GM23248 (cell line): ENCODE results near the gene GPNMB. TPM values are rescaled to one million over a fixed set of nuclear protein-coding genes. Genes with fewer than 3 reads are reported as not detected.

ENCODE experiments used
- DNase-seq: peaks from one replicate; pipeline ENCODE4 v3.0.0-alpha.2; 2015
- H2AFZ ChIP-seq: fragments of 200-600 bp; sonication (generic); 2 replicates; pipeline ENCODE4 v1.6.1; 2016; ENCODE audit warnings: antibody characterized with exemption
- H3F3A ChIP-seq: fragments of 200-600 bp; sonication (generic); 2 replicates; pipeline ENCODE4 v1.6.1; 2016; ENCODE audit warnings: mild to moderate bottlenecking, antibody characterized with exemption, mixed run types; ENCODE audit not compliant: insufficient read depth
- H3K27ac ChIP-seq: fragments of 200-600 bp; sonication (generic); 2 replicates; pipeline ENCODE4 v1.5.1; 2016; ENCODE audit warnings: mild to moderate bottlenecking
- H3K27me3 ChIP-seq: fragments of 200-600 bp; sonication (generic); replicated peaks from 2 replicates; pipeline ENCODE4 v1.6.1; 2016; ENCODE audit warnings: mild to moderate bottlenecking; ENCODE audit not compliant: insufficient read depth
- H3K36me3 ChIP-seq: fragments of 200-600 bp; sonication (generic); 2 replicates; pipeline ENCODE4 v1.6.1; 2016; ENCODE audit warnings: low read depth, mild to moderate bottlenecking
- H3K4me1 ChIP-seq: fragments of 200-600 bp; sonication (generic); 2 replicates; pipeline ENCODE4 v1.6.1; 2016; ENCODE audit warnings: mild to moderate bottlenecking; ENCODE audit not compliant: insufficient read depth
- H3K4me2 ChIP-seq: fragments of 200-600 bp; sonication (generic); one replicate; pipeline ENCODE4 v1.6.1; 2016; ENCODE audit warnings: mild to moderate bottlenecking; ENCODE audit not compliant: unreplicated experiment
- H3K4me3 ChIP-seq: fragments of 200-600 bp; sonication (generic); 2 replicates; pipeline ENCODE4 v1.5.1; 2016; ENCODE audit warnings: mild to moderate bottlenecking
- H3K79me2 ChIP-seq: fragments of 200-600 bp; sonication (generic); 2 replicates; pipeline ENCODE4 v1.6.1; 2016; ENCODE audit warnings: mild to moderate bottlenecking; ENCODE audit not compliant: insufficient read depth
- H3K9ac ChIP-seq: fragments of 200-600 bp; sonication (generic); 2 replicates; pipeline ENCODE4 v1.6.1; 2016; ENCODE audit warnings: mild to moderate bottlenecking
- H3K9me2 ChIP-seq: fragments of 200-600 bp; sonication (generic); 2 replicates; pipeline ENCODE4 v1.6.1; 2016; ENCODE audit warnings: mixed run types, mild to moderate bottlenecking, moderate library complexity; ENCODE audit not compliant: insufficient read depth
- H3K9me3 ChIP-seq: fragments of 200-600 bp; sonication (generic); one replicate; pipeline ENCODE4 v1.6.1; 2017; ENCODE audit warnings: low read depth
- H4K20me1 ChIP-seq: fragments of 200-600 bp; sonication (generic); 2 replicates; pipeline ENCODE4 v1.6.0; 2016; ENCODE audit not compliant: insufficient read depth
- EZH2 ChIP-seq: fragments of 200-600 bp; sonication (generic); IDR thresholded peaks from 2 replicates; pipeline ENCODE4 v1.6.1; 2018; ENCODE audit warnings: antibody characterized with exemption, mild to moderate bottlenecking; ENCODE audit not compliant: insufficient read depth, poor library complexity, severe bottlenecking
- EZH2phosphoT487 ChIP-seq: fragments of 200-600 bp; sonication (generic); IDR thresholded peaks from 2 replicates; pipeline ENCODE4 v1.6.1; 2018; ENCODE audit warnings: antibody characterized with exemption, moderate library complexity, mild to moderate bottlenecking, low read depth; ENCODE audit not compliant: insufficient read depth
- WGBS, 2 experiments: methylation state at CpG; one replicate each; pipeline ENCODE4 v1.1.6; 2015 to 2017; ENCODE audit warnings: low lambda C conversion rate in 2 of 2, low coverage in 1 of 2; ENCODE audit errors: missing lambda C conversion rate in 2 of 2; 5-methylcytosine and 5-hydroxymethylcytosine counted together
- in situ Hi-C: fragments of 300-500 bp; cut with MboI; formaldehyde crosslinking; loops from 2 replicates; pipeline ENCODE4 v1.15.0; 2020
- polyA plus RNA-seq: library from polyadenylated mRNA; unstranded; fragments of >200 nt; fragmentation: Nextera tagmentation; extraction: Ambion mirVana; gene quantifications from 2 replicates; pipeline ENCODE4 v1.2.1, GENCODE V29; 2016
- total RNA-seq: library from RNA; depleted of rRNA; stranded (reverse); fragments of >200 nt; shearing (Covaris generic); gene quantifications from 2 replicates; pipeline ENCODE4 v1.2.3, GENCODE V29; 2014

Gene GPNMB
- total and polyA plus RNA-seq, 2 experiments from 2014 or later, result 38.2 to 43.2 TPM

DNA sequence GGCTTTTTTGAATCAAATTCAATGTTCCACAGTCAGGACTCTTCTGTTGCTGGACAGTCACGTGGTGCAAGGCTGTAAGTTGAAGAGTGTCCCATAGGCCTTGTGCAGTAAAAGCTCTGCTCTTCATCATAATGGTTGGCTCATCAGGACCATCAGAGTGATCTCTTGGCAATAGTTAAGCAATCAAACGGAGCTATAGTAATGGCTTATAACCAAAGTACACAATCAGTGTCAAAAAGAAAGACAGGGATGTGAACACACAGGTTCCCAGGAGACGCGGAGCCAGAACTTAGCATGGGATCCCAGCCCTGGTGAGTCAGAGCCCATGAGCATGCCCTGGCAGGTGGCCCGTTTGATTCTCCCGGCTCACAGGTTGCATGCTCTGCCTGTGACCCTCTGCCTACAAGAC, 10.8 kb upstream of the GPNMB start:
- Histone ChIP-seq H3K27me3 (no peaks in the 10 kb centered on the region), H3K36me3 (no peaks in the 10 kb centered on the region), H3K9ac (no peak overlapping the region), H3K79me2 (no peaks in the 10 kb centered on the region), H4K20me1 (no peaks in the 10 kb centered on the region), H3K4me3 (no peak overlapping the region), H3K27ac (no peak overlapping the region), H3K4me1 (no peaks in the 10 kb centered on the region), H3F3A (no peaks in the 10 kb centered on the region), H3K4me2 (no peak overlapping the region), H2AFZ (no peak overlapping the region), H3K9me3 (no peaks in the 10 kb centered on the region), H3K9me2 (no peaks in the 10 kb centered on the region)
- 63 to 70% methylated on average over 6 of the region's 6 CpGs for WGBS, 2 experiments
- TF ChIP-seq EZH2phosphoT487 (no peak), EZH2 (no peak)
- in situ Hi-C loops, result loop anchor here (25.0 kb wide), 1 partner anchor 699 kb away; no protein-coding TSS in a partner anchor
- peak; percentile 63 for DNase-seq

DNA sequence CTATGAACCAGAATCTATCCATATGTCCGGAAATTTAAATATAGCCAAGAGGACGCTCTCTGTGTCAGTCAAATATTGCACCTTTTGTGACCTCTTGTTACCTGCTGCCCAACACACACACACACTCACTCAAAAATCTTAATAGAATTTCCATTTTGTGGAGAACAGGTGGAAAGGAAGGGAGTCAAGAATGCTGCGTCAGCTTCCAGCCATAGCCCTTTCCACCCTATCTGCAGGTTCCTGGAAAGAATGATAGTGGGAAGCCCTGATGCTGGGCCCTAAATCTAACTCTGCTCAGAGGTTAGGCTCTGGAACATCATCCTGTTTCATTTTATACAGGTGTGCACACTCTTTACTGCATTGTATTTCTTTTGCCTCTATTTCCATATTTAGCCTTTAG, 9.6 kb upstream of the GPNMB start:
- Histone ChIP-seq H4K20me1 (no peaks in the 10 kb centered on the region), H3K27ac (no peak overlapping the region), H2AFZ (no peak overlapping the region), H3K9me2 (no peaks in the 10 kb centered on the region), H3K79me2 (no peaks in the 10 kb centered on the region), H3K9me3 (no peaks in the 10 kb centered on the region), H3K4me1 (no peaks in the 10 kb centered on the region), H3K36me3 (no peaks in the 10 kb centered on the region), H3K4me2 (no peak overlapping the region), H3K27me3 (no peaks in the 10 kb centered on the region), H3K9ac (no peak overlapping the region), H3F3A (no peaks in the 10 kb centered on the region), H3K4me3 (no peak overlapping the region)
- in situ Hi-C loops, result loop anchor here (25.0 kb wide), 1 partner anchor 700 kb away; no protein-coding TSS in a partner anchor
- no peak for TF ChIP-seq EZH2phosphoT487
- no peak for TF ChIP-seq EZH2
- no peak for DNase-seq
- 95 to 97% methylated on average over 3 of the region's 3 CpGs for WGBS, 2 experiments

DNA sequence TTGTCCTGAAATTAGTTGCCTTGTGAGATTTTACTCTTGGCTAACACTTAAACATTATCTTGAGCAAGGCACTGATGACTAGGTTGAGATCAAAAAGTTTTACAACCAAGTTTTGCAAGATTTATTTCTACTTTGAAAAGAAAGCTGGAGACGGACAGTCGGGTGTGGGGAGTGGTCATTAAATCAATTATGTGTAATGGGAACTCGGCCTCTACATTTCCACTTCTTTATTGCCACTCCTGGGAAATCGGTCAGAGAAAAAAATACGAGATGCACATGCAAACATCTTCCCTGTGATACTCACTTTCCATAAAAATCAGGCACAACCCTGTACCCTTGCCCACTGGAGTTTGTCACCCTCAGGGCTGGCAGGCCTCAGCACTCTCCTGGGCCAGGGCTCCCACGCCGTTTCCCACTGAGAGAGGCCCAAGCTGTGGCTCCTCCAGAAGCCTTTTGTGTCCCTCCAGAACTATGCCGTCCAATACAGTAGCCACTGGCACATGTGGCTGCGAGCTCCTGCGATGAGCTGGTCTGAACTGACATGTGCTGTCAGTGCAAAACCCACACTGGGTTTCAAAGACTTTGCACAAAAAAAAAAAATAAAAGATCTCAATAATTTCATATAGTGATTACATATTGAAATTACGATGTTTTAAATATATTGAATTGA, 7.5 kb upstream of the GPNMB start:
- peak overlapping the region; percentile 50 for H2AFZ ChIP-seq
- no peaks in the 10 kb centered on the region for H4K20me1 ChIP-seq
- no peak overlapping the region for H3K27ac ChIP-seq
- peaks cover 11% of the 10 kb centered on the region for H3K4me1 ChIP-seq
- no peaks in the 10 kb centered on the region for H3K9me2 ChIP-seq
- no peaks in the 10 kb centered on the region for H3K27me3 ChIP-seq
- H3F3A ChIP-seq, result 0 out of 2 replicates have a peak, but pooled peaks cover 2% of the 10 kb centered on the region
- no peaks in the 10 kb centered on the region for H3K79me2 ChIP-seq
- H3K9ac ChIP-seq, result no peak overlapping the region
- peak; percentile 14 for DNase-seq
- no peaks in the 10 kb centered on the region for H3K36me3 ChIP-seq
- WGBS, 2 experiments, result 19 to 25% methylated on average over 11 of the region's 11 CpGs
- no peak for TF ChIP-seq EZH2
- TF ChIP-seq EZH2phosphoT487, result no peak
- in situ Hi-C loops, result loop anchor here (25.0 kb wide), 1 partner anchor 702 kb away; no protein-coding TSS in a partner anchor
- H3K4me3 ChIP-seq, result no peak overlapping the region
- no peaks in the 10 kb centered on the region for H3K9me3 ChIP-seq
- H3K4me2 ChIP-seq, result no peak overlapping the region

DNA sequence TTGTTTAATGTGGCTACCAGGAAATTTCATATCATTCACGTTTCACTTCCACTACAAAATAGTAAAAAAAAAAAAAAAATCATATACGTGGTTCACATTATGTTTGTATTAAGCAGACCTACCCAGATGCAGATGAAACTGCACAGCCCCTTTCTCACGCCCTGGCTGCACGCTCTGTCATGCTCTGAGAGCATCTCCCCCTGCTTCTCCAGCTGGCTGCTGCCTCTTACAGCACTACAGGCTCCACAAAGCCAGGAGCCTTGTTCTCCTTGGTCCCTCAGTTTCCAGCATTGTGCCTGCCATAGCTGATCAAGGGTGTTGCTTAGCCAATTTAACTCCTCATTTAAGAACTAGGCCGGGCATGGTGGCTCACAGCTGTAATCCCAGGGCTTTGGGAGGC, 6.9 kb upstream of the GPNMB start:
- no peaks in the 10 kb centered on the region for H3K9me3 ChIP-seq
- no peak overlapping the region for H3K9ac ChIP-seq
- H3K9me2 ChIP-seq, result no peaks in the 10 kb centered on the region
- TF ChIP-seq EZH2 (no peak), EZH2phosphoT487 (no peak)
- H3K36me3 ChIP-seq, result no peaks in the 10 kb centered on the region
- WGBS, 2 experiments, result 47 to 49% methylated on average over 5 of the region's 5 CpGs
- H3K79me2 ChIP-seq, result no peaks in the 10 kb centered on the region
- no peak overlapping the region for H3K27ac ChIP-seq
- in situ Hi-C loops, result loop anchor here (25.0 kb wide), 1 partner anchor 702 kb away; no protein-coding TSS in a partner anchor
- H3F3A ChIP-seq, result 0 out of 2 replicates have a peak, but pooled peaks cover 8% of the 10 kb centered on the region
- no peak overlapping the region for H3K4me3 ChIP-seq
- peaks cover 11% of the 10 kb centered on the region for H3K4me1 ChIP-seq
- DNase-seq, result no peak
- no peaks in the 10 kb centered on the region for H3K27me3 ChIP-seq
- H3K4me2 ChIP-seq, result no peak overlapping the region
- no peak overlapping the region for H2AFZ ChIP-seq
- H4K20me1 ChIP-seq, result no peaks in the 10 kb centered on the region
